Fibroblast of skin of left biceps (primary cell): Measurements from ENCODE around the gene KNTC1.
"Not testable (repeated sequence)": the region's sequence is repeated elsewhere in the genome, so short reads cannot be mapped to it uniquely, and the experiment has no call there.

ENCODE experiments used
- DNase-seq, 2 experiments: peaks; one replicate each; pipeline ENCODE4 v3.0.0-alpha.2; 2013; ENCODE audit warnings: low read depth in 2 of 2

Gene KNTC1

GRCh38 chr12:122643207-122643805 is 116.3 kb downstream of the KNTC1 start:
- DNase-seq: peak in 1 of 2 experiments; percentile 13

GRCh38 chr12:122646517-122647217 is 119.6 kb downstream of the KNTC1 start:
- DNase-seq: peak; percentile 40

- DNase-seq: no peak
Measured at GRCh38 chr12:122651520-122652224, 124.6 kb downstream of the KNTC1 start.

DNA sequence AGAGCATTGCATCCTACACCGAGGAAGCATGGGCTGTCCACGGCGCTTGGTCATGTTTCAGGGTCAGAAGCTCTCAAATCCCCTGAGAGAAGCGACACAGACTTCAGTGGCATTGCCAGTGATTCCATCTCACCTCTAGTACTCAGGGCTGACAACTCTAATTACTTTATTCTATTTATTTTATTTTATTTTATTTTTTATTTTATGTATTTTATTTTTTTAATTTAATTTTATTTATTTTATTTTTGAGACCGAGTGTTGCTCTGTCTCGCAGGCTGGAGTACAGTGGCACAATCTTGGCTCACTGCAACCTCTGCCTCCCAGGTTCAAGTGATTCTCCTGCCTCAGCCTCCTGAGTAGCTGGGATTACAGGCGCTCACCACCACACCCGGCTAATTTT is 126.2 kb downstream of the KNTC1 start:
- not testable (repeated sequence) for DNase-seq

GRCh38 chr12:122656298-122656697 is 129.2 kb downstream of the KNTC1 start:
- DNase-seq: no peak

GRCh38 chr12:122659579-122659978 is 132.5 kb downstream of the KNTC1 start:
- DNase-seq: no peak

DNA sequence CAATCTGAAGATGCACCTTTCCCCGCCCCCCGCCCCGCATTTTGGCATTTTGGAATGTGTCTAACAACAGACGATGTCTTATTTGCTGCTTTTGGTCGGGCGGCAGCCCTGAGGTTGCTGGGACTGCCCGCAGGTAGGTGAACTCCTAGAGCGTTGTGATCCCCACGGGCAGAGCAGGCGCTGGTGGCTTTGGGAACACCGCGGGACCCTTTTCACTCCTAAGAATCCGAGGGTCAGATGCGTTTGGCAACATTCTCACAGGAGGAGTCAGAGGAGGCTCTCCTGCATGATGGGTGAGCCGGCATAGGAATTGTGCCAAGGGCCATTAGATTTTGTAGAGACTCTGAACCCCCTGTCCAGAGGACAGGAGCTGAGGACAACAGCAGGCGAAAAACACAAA is 134.2 kb downstream of the KNTC1 start:
- DNase-seq: no peak

GRCh38 chr12:122661938-122662337 is 134.9 kb downstream of the KNTC1 start:
- DNase-seq: no peak

DNA sequence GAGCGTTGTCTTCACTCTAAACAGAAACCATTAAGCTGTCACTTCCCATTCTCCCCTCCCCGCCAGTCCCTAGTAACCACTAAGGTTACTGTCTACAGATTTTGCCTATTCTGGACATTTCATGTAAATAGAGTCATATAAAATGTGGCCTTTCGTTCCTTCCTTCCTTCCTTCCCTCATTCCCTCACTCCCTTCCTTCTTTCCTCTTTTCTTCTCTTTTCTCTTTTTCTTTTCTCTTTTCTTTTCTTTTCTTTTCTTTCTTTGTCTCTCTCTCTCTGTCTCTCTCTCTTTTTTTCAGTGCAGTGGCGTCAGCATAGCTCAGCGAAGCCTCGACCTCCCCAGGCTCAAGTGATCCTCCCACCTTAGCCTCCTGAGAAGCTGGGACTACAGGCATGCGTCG is 138.3 kb downstream of the KNTC1 start:
- no peak for DNase-seq

DNA sequence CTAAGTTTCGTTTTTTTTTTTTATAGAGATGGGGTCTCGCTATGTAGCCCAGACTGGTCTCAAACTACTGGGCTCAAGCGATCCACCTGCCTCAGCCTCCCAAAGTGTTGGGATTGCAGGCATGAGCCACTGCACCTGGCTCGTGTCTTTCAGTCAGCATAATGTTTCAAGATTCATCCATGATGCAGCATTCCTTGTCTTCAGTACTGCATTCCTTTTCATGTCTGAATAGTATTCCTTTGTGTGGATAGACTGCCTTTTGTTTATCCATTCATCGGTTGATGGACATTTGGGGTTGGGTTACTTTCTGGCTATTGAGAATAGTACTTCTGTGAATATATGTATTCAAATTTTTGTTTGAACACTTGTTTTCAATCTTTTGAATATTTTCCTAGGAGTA is 138.7 kb downstream of the KNTC1 start:
- DNase-seq: no peak

- DNase-seq: no peak
Measured at GRCh38 chr12:122668268-122668667, 141.2 kb downstream of the KNTC1 start.

DNA sequence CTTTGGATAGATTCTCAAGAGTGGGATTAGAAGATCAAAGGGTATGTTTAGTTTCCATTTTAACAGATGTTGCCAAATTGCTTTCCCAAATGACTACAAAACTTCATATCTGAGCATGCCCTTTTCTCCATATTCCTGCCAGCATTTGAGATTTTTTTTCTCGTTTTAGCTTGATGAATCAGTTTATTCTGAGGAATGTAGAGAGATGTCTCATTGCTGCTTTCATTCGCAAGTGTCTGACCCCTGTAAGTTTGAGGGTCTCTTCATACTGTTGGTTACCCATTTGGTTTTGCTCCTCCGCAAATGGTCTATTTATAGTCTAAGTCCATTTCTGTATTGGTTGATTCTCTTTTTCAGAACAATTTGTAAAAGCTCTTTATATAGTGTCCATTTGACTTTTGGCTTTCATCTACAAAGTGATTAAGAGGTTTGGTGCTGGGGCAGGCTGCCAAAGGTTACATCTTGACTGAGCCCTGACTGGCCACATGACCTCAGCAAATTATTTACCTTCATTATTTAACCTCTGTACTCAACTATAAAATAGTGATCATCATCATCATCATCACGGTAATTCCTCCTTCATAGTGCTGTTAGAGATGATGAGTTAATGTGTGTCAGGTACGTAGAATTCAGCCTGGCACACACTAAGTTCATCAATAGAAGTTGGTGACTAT is 142.5 kb downstream of the KNTC1 start:
- DNase-seq: no peak

DNA sequence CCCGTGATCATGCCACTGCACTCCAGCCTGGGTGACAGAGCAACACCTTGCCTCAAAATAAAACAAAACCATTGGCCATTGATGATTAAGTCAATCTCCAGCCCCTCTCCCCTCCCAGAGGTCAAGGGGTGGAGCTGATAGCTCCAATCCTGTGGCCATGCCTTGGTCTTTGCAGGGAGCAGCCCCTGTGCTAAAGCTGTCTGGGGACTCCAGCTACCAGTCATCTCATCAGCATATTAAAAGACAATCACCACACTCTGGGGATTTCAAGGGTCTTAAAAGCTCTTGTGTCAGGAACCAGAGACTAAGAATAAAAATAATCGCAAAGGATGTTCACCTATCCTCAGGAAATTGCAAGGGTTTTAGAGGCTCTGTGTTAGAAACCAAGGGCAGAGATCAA is 145.5 kb downstream of the KNTC1 start:
- DNase-seq: no peak
